Measurements from ENCODE around the gene ZNF133.
"Not testable (repeated sequence)": the region's sequence is repeated elsewhere in the genome, so short reads cannot be mapped to it uniquely, and the experiment has no call there.

Gene ZNF133

DNA sequence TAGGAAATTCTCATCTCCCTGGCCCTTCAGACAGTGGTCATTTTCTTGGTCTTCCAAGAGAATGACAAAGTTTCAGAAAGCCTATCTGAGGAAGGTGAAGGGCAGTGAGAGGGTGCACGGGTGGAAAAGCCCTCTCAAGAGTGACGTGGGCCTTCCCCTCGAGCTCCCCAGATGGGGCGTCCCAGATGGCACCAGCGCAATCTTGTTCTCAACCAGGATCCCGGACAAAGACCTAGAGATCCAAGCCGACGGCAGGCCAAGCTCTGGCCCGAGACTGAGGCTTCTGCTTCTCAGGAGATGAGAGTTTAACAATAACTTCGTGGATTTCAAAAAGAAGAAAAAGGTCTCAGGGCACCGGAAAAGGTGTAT lies 797 bp upstream of the ZNF133 start:
- no peak for DNase-seq

DNA sequence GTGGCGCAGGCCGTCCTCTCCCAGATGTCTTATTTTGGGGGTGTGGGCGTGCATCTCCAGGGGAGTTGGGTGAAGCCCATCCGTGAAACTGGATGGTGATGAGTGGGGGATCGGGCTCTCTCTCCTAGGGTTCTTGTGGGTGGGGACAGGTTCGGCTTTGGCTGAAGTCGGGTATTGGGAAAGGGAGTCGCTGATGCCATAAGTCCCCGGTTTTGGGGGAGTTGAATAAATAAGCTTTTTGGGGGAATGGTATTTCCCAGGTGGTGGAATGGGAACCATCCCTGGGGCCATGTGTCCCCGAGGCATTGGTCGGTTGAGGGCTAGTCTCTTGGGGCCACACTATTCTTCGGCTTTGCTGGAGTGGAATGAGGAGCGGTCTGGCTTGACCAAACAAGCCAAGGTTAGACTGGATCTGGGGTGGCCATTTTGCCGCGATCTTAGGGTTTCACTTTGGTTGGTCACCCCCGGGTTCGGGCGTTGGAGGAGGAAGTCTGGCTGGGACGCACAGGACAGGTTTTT lies 481 bp downstream of the ZNF133 start:
- peak in 1 of 2 donors; percentile 22 for DNase-seq

DNA sequence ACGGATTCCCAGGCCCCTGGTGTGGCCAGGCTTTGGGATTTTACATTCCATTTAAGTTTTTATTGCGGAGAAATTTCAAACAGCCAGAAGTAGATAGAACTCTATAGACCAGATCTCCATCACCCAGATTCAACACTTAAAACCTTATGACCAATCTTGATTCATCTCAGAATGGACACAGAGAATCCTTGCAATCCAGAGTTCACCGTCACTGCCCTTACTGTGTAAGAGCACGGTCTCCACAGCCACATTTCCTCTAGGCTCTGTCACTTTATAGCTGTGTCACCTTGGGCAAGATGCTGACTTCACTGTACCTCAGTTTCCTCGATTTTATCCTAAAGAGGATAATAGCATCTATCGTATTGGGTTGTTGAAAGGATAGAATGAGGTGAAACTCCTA lies 979 bp downstream of the ZNF133 start:
- DNase-seq: no peak

DNA sequence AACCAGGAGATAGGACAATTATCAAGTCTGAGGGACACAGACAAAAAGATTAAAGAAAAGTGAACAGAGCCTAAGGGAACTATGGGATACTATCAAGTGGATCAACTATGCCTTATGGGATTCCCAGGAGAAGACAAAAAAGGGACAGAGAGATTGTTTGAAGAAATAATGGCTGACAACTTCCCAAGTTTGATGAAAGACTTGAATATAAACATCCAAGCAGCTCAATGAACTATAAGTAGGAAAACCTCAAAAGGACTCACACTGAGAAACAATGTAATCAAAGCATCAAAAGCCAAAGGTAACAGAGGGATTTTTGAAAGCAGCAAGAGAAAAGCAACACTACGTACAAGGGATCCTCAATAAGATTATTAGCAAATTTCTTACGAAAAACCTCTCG lies 11.0 kb downstream of the ZNF133 start:
- no peak for DNase-seq

DNA sequence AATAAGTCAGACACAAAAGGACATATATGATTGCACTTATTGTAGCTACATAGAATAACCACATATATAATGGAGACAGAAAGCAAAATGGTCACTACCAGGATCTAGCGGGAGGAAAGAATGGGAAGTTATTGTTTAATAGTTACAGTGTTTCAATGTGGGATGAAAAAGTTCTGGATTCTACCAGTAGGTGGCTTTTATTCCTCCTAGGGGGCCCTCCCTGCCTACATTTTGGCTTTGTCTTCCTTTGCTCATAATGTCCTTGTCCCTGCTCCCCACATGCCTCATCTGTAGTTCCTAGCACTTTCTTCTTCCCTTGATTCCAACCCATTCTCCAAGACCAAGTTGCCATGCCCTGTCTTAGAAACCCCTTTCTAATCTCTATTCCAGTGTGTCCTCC lies 16.3 kb downstream of the ZNF133 start:
- DNase-seq: no peak

DNA sequence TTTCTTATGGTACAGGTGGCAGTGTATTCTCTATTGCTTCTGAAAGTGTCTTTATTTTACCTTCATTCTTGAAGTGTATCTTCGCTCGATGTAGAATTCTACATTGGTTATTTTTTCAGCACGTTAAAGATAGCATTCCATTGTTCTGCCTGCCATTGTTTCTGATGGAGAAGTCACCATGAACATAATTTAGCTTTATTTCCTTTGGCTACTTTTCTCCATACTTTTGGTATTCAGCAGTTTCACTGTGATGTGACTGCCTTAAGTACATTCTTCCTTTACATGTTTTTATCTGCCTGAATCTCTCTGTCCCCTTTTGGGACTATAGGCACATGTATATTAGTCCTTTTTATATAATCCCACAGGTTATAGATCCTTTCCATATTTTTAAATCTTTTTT lies 19.0 kb downstream of the ZNF133 start:
- no peak for DNase-seq

DNA sequence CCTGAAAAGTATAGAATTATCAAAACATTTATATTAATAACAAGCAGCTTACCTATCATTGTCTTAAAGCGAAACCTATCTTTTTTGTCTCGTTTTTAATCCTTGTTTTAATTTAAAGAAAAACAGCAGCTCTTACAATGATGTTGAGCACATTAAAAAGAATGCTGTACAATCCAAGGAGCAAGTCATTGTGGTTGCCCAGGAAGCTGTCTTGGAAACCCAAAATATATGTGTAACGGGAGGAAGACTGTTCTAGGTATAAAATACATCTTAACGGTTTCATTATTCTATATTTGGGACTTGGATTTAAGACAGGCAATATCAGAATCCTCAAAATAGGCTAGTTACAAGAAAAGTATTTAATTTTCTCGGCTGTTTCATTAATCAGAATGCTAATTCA lies 21.7 kb downstream of the ZNF133 start:
- no peak for DNase-seq

DNA sequence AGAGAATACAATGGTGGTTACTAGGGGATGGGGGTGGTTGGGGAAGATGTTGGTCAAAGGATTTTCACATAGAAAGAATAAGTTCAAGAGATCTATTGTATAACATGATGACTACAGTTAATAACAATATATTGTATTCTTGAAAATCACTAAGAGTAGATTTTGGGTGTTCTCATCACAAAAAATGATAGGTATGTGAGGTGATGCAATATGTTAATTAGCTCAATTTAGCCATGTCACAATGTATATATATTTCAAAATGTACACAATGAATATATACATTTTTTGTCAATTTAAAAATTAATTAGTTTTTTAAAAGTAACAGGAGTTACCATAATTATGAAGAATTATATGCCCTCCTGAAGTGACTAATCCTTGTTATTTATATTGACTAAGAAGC lies 22.3 kb downstream of the ZNF133 start:
- DNase-seq: no peak

DNA sequence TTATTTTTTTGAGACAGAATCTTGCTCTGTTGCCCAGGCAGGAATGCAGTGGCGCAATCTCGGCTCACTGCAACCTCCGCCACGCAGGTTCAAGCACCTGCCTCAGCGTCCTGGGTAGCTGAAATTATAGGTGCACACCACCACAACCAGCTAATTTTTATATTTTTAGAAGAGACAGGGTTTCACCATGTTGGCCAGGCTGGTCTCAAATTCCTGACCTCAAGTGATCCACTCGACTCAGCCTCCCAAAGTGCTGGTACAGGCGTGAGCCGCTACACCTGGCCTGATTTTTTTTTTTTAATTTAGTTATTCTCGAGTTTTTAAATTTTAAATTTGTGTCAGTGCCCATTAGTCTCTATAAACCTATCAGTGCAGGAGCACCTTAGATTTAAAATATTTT lies 24.4 kb downstream of the ZNF133 start:
- DNase-seq: no peak

DNA sequence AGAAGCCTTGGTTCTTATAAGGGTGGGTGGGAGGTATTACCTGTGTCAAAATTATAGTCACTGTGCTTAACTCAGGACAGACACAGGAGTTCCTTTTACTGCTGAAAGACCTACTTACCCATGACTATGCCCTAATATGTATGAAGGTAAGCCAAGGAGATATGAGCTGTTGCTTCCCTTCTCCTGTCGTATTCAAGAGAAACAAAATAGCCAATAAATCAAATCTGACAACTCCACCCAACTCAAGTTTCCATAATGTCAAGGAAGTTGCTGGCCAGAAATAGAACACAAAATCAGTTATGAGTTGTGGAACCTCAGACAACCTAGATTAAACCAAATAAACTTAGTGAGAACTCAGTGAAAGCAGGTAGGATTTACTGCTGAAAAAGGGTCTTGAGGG lies 25.1 kb downstream of the ZNF133 start:
- DNase-seq: no peak

DNA sequence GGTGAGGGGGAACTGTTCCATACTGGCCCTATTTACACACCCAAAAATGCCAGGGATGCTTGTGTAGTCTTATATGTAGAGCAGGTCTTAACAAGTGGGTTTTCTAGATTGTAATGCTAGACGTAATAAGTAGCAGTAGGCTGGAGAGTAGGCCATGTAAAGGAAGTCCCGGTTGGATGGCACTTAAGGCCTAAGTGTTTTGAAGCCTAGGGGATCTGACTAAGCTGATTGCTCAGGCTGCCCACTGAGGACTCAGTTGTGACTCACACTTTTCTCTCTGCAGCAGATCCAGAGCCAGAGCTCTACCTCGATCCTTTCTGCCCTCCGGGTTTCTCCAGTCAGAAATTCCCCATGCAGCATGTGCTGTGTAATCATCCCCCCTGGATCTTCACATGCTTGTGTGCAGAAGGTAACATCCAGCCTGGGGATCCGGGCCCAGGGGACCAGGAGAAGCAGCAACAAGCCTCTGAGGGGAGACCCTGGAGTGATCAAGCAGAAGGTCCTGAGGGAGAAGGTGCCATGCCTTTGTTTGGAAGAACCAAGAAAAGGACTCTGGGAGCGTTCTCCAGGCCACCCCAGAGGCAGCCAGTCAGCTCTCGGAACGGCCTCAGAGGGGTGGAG lies 26.6 kb downstream of the ZNF133 start:
- DNase-seq: no peak

DNA sequence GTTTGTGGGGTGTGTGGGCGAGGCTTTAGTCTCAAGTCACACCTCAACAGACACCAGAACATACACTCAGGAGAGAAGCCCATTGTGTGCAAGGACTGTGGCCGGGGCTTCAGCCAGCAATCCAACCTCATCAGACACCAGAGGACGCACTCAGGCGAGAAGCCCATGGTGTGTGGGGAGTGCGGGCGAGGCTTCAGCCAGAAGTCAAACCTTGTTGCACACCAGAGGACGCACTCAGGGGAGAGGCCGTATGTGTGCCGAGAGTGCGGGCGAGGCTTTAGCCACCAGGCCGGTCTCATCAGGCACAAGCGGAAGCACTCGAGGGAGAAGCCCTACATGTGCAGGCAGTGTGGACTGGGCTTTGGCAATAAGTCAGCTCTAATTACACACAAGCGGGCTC lies 27.8 kb downstream of the ZNF133 start:
- no peak for DNase-seq

DNA sequence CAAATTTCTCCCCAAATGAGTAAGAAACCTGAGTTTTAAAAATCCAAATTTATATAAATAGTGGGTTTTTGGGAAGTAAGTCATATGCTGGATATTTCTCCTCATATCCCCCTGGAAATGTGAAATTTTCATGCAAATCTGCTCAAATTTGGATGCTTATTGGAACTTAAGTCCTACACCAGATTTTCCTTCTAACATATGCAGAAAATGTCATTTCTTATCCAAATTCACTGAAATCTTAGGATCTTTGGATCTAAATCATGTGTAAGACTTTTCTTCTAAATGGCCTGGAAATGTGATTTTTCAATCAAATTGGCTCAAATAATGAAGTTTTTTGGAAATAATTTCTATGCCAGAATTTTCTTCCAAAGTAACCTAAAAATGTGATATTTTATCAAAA lies 33.0 kb downstream of the ZNF133 start:
- DNase-seq: no peak

DNA sequence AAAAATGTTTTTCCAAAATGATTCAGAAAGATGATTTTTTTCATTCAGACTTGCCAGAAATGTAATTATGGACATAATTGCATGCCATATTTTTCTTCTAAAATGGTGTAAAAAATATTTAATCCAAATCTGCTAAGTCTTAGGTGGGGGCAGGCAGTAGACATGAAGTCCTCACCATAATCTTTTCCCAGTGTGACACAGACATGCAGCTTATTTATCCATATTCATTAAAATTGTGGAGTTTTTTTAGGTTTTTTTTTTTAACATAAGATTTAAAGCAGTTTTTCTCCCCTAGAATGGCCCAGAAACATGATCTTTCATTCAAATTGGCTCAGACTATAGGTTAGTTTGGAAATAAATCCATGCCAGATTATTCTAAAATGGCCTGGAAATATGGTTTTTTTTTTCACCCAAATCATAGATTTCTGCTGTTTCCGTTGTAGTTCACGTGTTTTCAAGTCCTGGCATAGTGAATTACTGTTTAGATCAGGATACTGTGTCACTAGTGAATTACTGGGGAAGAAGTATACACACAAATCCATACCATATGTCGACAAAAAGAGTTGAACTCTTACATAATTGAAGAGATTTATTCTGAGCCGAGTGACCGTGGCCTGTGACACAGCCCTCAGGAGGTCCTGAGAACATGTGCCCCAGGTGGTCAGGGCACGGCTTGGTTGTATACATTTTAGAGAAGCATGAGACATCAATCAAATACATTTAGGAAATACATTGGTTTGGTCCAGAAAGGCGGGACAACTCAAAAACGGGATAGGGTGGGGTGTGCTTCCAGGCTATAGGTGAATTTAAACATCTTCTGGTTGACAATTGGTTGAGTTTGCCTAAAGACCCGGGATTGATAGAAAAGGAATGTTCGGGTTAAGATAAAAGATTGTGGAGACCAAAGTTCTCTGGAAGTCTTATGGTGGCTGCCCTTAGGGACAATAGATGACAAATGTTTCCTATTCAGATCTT lies 33.9 kb downstream of the ZNF133 start:
- no peak for DNase-seq

DNA sequence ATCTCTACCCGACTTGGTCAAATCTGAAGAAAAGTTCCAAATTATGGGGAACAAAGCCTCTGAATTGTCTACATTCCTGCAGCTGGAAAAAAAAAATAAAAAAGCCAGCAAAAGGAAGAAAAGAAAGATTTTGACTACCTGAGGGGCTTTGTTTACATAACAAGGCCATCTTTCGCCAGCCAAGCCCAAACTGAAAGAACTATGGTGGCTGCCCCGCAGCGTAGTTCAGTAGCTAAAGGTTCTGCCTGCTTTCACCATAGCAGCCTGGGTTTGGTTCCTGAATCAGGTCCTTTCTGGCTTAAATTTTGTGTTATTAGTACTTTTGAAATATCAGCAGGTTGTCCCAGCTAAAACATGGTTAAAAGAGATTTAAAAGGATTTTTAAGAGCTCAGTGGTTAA lies 35.4 kb downstream of the ZNF133 start:
- DNase-seq: no peak

DNA sequence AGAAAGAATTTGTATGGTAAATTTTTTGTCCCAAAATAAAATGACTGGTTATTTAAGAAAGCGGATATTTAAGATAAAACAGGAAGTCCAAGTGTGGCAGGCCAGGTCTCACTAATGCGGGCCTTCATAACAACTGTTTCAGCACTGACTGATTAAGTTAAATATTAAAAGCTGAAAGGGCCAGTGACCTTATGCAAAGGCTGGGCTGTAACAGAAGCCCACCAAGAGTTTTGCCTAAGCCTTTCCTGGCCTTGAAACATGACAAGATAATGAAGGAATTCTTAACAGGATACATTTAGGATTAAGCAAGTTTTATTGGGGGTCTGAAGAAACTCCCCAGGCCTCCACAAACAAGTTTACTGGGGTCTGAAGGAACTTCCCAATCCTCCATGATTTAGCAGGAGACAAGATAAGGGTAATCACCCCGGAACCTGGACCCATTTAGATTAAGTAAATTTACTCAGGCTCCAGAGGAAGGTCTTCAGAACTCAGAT lies 36.3 kb downstream of the ZNF133 start:
- no peak for DNase-seq

DNA sequence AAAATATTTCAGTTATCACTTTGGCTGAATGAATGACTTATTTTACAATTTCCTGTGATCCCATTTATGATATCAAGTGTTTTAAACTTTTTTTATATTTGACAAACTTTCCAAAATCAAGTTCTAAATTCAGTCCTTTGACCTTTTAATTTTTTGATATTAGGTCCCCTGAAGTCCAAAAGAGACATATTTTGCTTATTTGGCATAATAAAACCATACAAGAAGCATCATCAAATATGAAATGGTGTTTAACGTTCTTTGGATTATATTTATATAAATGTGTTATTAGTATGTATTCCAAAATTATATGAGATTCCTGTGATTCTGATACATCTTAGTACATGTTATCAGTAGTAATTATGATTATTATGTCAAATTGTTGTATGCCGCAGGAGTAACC lies 38.7 kb downstream of the ZNF133 start:
- no peak for DNase-seq

DNA sequence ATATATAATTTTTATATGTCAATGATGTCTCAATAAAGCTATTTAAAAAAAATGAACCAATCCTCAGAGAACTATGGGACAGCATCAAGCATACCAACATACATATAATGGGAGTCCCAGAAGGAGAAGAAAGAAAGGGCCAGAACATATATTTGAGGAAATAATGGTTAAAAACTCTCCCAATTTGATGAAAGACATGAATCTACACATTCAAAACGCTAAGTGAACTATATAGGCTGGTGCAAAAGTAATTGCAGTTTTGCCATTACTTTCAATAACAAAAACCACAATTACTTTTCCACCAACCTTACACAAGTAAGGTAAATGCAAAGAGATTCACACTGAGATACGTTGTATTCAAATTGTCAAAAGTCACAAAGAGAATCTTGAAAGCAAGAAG lies 43.4 kb downstream of the ZNF133 start:
- DNase-seq: no peak

DNA sequence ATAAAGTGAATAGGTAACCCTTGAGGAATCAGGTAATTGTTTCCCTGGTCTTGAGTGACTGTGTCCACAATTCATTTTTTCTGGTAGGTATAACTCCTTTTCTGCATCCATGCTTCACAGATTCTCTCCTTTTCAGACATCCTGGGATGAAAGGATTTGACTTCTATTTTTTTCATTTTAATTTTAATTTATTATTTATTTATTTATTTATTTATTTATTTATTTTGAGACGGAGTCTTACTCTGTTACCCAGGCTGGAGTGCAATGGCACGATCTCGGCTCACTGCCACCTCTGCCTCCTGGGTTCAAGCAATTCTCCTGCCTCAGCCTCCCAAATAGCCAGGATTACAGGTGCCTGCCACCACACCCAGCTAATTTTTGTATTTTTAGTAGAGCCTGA lies 61.4 kb downstream of the ZNF133 start:
- not testable (repeated sequence) for DNase-seq

DNA sequence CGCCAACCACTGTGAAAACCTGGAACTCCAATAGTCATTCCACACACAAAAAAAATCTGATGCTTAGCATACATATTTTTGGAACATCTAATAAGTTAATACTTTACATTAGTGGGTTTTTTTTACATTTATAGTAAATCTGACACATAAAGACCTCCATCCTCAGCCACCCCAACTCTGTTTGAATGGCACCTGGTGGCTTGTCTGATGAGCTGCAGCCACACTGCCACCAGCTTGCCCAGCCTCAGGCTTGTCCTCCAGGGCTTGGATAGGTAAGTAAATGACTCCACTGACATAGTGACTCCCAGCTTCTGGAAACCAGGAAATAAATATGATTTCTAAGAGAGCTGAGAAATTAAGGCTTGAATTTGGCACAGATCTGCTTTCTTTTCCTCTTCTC lies 71.5 kb downstream of the ZNF133 start:
- no peak for DNase-seq

DNA sequence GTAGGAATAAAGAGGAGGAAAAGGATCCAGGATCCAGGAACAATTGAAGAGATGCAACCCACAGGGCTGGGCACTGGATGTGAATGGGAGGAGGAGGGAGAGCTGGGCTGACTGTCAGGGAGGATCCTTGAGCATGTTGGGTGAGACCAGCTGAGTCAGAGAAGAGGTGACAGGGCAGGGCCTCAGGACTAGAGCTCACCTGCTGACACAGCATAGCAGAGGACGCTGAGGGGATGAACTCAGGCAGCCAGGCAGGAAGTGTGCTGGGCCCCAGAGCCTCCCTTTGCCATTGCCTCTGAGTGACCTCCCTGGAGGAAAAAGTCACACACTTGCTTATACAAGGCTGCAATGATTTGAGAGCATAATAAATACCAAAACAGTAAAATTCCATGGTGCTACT lies 72.3 kb downstream of the ZNF133 start:
- DNase-seq: no peak

DNA sequence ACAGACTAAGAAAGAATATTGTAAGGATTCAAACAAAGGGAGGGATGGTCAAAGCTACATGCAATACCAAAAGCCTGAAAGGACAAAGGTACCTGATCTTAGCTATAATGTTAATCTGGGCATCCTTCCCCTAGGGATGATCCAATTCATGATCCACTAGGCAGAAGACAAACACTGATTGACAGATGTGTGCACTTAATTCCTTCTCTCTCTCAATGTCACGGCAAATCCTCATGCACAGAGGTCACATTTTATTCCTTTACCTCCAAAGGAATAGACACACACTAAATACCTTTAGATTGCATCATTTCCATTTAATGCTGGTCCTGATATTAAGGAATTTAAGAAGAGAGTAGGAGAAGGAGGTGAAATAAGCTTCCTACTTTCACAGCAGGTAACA lies 73.4 kb downstream of the ZNF133 start:
- no peak for DNase-seq

DNA sequence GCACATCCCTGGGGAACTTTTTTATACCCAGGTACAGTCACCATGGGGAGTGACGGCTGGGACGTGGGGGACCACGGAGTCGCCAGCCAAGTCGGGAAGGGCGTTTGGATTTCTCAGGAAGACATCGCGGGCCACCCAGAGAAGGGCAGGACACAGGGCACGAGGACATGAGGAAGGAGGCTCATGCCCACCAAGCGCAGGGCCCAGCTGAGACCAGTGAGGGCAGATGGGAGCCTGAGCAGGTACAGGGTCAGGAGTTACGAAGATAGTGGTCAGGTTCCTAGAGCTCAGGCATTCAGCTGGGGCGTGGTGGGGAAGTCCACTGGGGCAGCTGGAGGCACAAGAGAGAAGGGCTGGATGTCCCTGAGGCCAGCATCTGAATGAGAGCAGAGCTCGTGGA lies 74.6 kb downstream of the ZNF133 start:
- no peak for DNase-seq

DNA sequence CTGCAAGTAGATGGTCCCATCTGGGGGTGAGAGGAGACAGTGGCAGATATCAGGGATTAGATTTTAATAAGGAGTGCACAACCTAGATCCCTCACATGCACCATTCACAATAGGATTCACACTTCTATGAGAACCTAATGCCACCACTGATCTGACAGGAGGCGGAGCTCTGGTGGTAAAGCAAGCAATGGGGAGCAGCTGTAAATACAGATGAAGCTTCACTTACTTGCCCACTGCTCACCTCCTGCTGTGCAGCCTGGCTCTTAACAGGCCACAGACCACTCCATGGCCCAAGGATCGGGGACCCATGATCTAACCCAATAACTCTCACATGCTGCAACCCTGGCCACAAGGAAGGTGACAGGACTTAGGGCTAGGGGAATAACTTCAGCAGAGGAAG lies 75.4 kb downstream of the ZNF133 start:
- no peak for DNase-seq

All from inflammatory macrophage treated with lipopolysaccharide for 1 hour (primary cell).